ENCODE results near the gene F2RL2. TPM values are rescaled to one million over a fixed set of nuclear protein-coding genes. Genes with fewer than 3 reads are reported as not detected.

Gene F2RL2
- total RNA-seq, 1 experiment from 2014 or later, result not detected

DNA sequence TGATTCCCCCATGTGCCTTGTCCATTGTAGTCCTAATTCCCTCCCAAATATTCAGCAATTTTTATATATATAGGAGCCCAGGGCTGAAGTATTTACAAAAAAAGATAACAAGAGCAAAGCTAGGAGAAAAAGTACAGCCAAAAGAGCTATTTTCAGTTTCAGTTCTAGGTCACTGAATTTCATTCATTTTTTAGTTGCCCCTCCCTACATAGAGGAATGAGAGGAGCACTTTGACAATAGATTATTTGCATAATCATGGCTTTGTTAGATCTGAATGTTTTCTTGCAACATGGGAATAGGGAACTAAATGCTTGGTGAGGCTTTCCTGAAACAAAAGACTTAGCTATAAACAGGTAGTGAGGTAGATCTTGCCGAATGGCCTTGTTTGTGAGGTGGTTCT lies 15.3 kb upstream of the F2RL2 start:
- Histone ChIP-seq H3K18ac (ENCODE audit: insufficient read length, low read depth, low read length) (no peak overlapping the region), H3K14ac (ENCODE audit: insufficient read depth, low read length) (no peak overlapping the region), H3K4ac (ENCODE audit: low read depth, low read length) (no peak overlapping the region), H3K27me3 (ENCODE audit: insufficient read depth, low read length) (no peaks in the 10 kb centered on the region), H2BK15ac (ENCODE audit: low read depth, low read length) (no peak overlapping the region), H3T11ph (ENCODE audit: low read length) (no peak overlapping the region), H3K9me3 (ENCODE audit: control insufficient read depth, low read depth, low read length) (no peaks in the 10 kb centered on the region), H3K4me2 (ENCODE audit: insufficient read depth, insufficient read length, low read length) (no peak overlapping the region), H4K91ac (ENCODE audit: insufficient read length, low read depth, low read length) (no peak overlapping the region), H3K56ac (ENCODE audit: insufficient read length, low read depth, low read length) (no peak overlapping the region), H3K79me2 (ENCODE audit: insufficient read depth, low read length) (no peaks in the 10 kb centered on the region; the same call in 1 of the 2 replicates), H4K5ac (ENCODE audit: insufficient read length, low read depth, low read length) (no peak overlapping the region), H3K23ac (ENCODE audit: insufficient read length, low read depth, low read length) (no peak overlapping the region), H3K9ac (ENCODE audit: extremely low read depth, insufficient read length, low read length) (no peak overlapping the region), H2BK12ac (ENCODE audit: insufficient read length, low read depth, low read length) (no peak overlapping the region), H2AK5ac (ENCODE audit: insufficient read length, low read length) (no peak overlapping the region), H3K27ac (ENCODE audit: insufficient read length, low read depth, low read length) (no peak overlapping the region), H2AFZ (ENCODE audit: low read length) (no peak overlapping the region), H2BK20ac (ENCODE audit: low read depth, low read length, poor library complexity, severe bottlenecking) (no peak overlapping the region), H4K20me1 (ENCODE audit: control insufficient read depth, insufficient read depth, insufficient read length) (no peaks in the 10 kb centered on the region), H4K8ac (replicated peaks; ENCODE audit: insufficient read length, low read depth, low read length) (no peak overlapping the region), H2BK120ac (ENCODE audit: low read depth, low read length, poor library complexity, severe bottlenecking) (no peak overlapping the region), H3K4me1 (ENCODE audit: insufficient read depth, low read length) (no peaks in the 10 kb centered on the region), H3K79me1 (ENCODE audit: insufficient read depth, low read depth, low read length, poor library complexity, severe bottlenecking) (no peaks in the 10 kb centered on the region), H2BK5ac (ENCODE audit: insufficient read length, low read length) (no peak overlapping the region), H3K23me2 (ENCODE audit: insufficient read length, low read depth, low read length, poor library complexity, severe bottlenecking) (no peaks in the 10 kb centered on the region)
- Mint-ChIP-seq H3K4me1 (peaks cover 6 to 10% of the 10 kb centered on the region in 2 experiments), H3K27me3 (ENCODE audit: low read depth) (no peaks in the 10 kb centered on the region), H3K4me3 (no peak overlapping the region), H3K27ac (peak overlapping the region; percentile 39 to 62 (median 41); a peak in 5 of 7 replicates), H3K9me3 (no peaks in the 10 kb centered on the region), H3K36me3 (ENCODE audit: insufficient read depth in 1 of 3, low read depth in 3 of 3) (no peaks in the 10 kb centered on the region)
- DNase-seq, result no peak
- no CpG with 5 or more reads among the region's 1 CpG for WGBS (ENCODE audit: extremely low coverage, insufficient read length, low lambda C conversion rate)
- TF ChIP-seq, protein P1, sequence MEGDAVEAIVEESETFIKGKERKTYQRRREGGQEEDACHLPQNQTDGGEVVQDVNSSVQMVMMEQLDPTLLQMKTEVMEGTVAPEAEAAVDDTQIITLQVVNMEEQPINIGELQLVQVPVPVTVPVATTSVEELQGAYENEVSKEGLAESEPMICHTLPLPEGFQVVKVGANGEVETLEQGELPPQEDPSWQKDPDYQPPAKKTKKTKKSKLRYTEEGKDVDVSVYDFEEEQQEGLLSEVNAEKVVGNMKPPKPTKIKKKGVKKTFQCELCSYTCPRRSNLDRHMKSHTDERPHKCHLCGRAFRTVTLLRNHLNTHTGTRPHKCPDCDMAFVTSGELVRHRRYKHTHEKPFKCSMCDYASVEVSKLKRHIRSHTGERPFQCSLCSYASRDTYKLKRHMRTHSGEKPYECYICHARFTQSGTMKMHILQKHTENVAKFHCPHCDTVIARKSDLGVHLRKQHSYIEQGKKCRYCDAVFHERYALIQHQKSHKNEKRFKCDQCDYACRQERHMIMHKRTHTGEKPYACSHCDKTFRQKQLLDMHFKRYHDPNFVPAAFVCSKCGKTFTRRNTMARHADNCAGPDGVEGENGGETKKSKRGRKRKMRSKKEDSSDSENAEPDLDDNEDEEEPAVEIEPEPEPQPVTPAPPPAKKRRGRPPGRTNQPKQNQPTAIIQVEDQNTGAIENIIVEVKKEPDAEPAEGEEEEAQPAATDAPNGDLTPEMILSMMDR (conservative IDR thresholded peaks at IDR 0.05), result no peak

Measured in H9 (cell line).